Fibroblast of lung (primary cell): ENCODE results near the gene RAB31. TPM values are rescaled to one million over a fixed set of nuclear protein-coding genes. Genes with fewer than 3 reads are reported as not detected.

Experiments used
- DNase-seq, 2 donors: peaks; one replicate each; pipeline versions ENCODE4 v3.0.0 to v3.0.0-alpha.2; 2010; ENCODE audit warnings: low read depth in 2 of 2
- H2AFZ ChIP-seq: 2 replicates; pipeline ENCODE4 v1.5.1; 2012; ENCODE audit warnings: low read length, control low read depth, inconsistent platforms
- H3K27ac ChIP-seq: 2 replicates; pipeline ENCODE4 v1.5.1; 2011; ENCODE audit warnings: low read length, control low read depth; ENCODE audit not compliant: insufficient read depth
- H3K27me3 ChIP-seq: 2 replicates; pipeline ENCODE4 v1.5.1; 2011; ENCODE audit warnings: mild to moderate bottlenecking, low read length; ENCODE audit not compliant: control insufficient read depth, insufficient read depth
- H3K36me3 ChIP-seq: 2 replicates; pipeline ENCODE4 v1.5.1; 2011; ENCODE audit warnings: low read length; ENCODE audit not compliant: control insufficient read depth, insufficient read depth
- H3K4me1 ChIP-seq: 2 replicates; pipeline ENCODE4 v1.5.1; 2011; ENCODE audit warnings: low read length; ENCODE audit not compliant: control insufficient read depth, insufficient read depth; ENCODE audit errors: extremely low read depth
- H3K4me2 ChIP-seq: 2 replicates; pipeline ENCODE4 v1.5.1; 2011; ENCODE audit warnings: low read length, control low read depth; ENCODE audit not compliant: insufficient read depth; ENCODE audit errors: extremely low read depth
- H3K4me3 ChIP-seq, 4 experiments: fragments of 200-600 bp in 1 of 4; sonication (generic) in 1 of 4; replicated peaks in 1 of 4; 2 replicates each; pipeline ENCODE4 v1.5.1; 2011 to 2016; ENCODE audit warnings: low read length in 4 of 4, low read depth in 3 of 4, mild to moderate bottlenecking in 3 of 4, control low read depth in 2 of 4, inconsistent platforms in 1 of 4, mixed read lengths in 1 of 4; ENCODE audit not compliant: insufficient read depth in 1 of 4; ENCODE audit errors: control extremely low read depth in 1 of 4
- H3K79me2 ChIP-seq: 2 replicates; pipeline ENCODE4 v1.5.1; 2012; ENCODE audit warnings: mild to moderate bottlenecking, low read length, inconsistent platforms; ENCODE audit not compliant: control insufficient read depth, insufficient read depth
- H3K9ac ChIP-seq: 2 replicates; pipeline ENCODE4 v1.5.1; 2011; ENCODE audit warnings: mild to moderate bottlenecking, low read length, control low read depth; ENCODE audit not compliant: insufficient read depth
- H3K9me3 ChIP-seq: 2 replicates; pipeline ENCODE4 v1.5.1; 2012; ENCODE audit warnings: low read depth, low read length; ENCODE audit not compliant: control insufficient read depth, insufficient read depth
- H4K20me1 ChIP-seq: 2 replicates; pipeline ENCODE4 v1.5.1; 2011; ENCODE audit warnings: low read length; ENCODE audit not compliant: control insufficient read depth, insufficient read depth; ENCODE audit errors: extremely low read depth
- EZH2 ChIP-seq: IDR thresholded peaks from 2 replicates; pipeline ENCODE4 v1.5.1; 2012; ENCODE audit warnings: low read length, control low read depth, mild to moderate bottlenecking; ENCODE audit errors: missing control alignments
- polyA plus RNA-seq, 2 donors: library from polyadenylated mRNA; depleted of rRNA in 1 of 2; stranded (reverse) in 1 of 2; unstranded in 1 of 2; fragments of >200 nt; gene quantifications; 2 replicates each; pipeline ENCODE4 v1.2.1, GENCODE V29; 2011 to 2012; ENCODE audit warnings: missing spikeins in 1 of 2
- total RNA-seq: library from RNA; depleted of rRNA; stranded (reverse); fragments of >200 nt; gene quantifications from 2 replicates; pipeline ENCODE4 v1.2.1, GENCODE V29; 2014
- TF ChIP-seq, protein P1 (sequence below), 2 donors: IDR thresholded peaks in 1 of 2; conservative IDR thresholded peaks in 1 of 2; 1 replicate in 1 of 2; 2 replicates in 1 of 2; pipeline ENCODE4 v1.5.1; 2011 to 2012; ENCODE audit warnings: low read length in 2 of 2, control low read depth in 1 of 2, inconsistent platforms in 1 of 2, low read depth in 1 of 2, mild to moderate bottlenecking in 1 of 2

The RAB31 gene
- total and polyA plus RNA-seq, 2 donors (not counting 1 experiment from before 2014, with no cell fraction given) = 29.6 to 47.1 TPM

DNA sequence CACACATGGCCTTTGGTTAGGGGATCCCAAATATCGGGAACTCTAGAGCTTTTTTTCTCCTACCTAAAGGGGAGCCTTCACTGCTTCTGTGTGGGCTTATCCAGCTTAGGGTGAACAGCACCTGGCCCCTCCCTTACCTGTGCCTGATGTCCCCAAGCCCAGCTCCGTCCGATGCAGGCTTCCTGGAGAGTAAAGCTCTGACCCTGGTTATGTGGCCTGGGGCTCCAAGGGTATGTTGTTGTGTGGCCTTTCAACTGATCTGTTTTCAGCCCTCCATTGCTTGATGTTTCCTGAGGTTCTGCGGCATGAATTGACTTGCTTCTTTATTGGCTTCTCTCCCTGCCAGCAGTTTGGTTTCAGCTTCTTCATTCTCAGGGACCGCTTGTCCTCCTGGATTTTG, 66.0 kb downstream of the RAB31 start:
- Histone ChIP-seq H3K4me1 (peaks cover 2% of the 10 kb centered on the region), H3K27me3 (no peaks in the 10 kb centered on the region), H3K4me3 (no peak overlapping the region), H3K9me3 (no peaks in the 10 kb centered on the region), H3K9ac (no peak overlapping the region), H3K36me3 (no peaks in the 10 kb centered on the region), H3K27ac (no peak overlapping the region), H3K4me2 (no peak overlapping the region), H3K79me2 (no peaks in the 10 kb centered on the region), H2AFZ (no peak overlapping the region), H4K20me1 (no peaks in the 10 kb centered on the region)
- no peak for DNase-seq
- TF ChIP-seq, protein P1, sequence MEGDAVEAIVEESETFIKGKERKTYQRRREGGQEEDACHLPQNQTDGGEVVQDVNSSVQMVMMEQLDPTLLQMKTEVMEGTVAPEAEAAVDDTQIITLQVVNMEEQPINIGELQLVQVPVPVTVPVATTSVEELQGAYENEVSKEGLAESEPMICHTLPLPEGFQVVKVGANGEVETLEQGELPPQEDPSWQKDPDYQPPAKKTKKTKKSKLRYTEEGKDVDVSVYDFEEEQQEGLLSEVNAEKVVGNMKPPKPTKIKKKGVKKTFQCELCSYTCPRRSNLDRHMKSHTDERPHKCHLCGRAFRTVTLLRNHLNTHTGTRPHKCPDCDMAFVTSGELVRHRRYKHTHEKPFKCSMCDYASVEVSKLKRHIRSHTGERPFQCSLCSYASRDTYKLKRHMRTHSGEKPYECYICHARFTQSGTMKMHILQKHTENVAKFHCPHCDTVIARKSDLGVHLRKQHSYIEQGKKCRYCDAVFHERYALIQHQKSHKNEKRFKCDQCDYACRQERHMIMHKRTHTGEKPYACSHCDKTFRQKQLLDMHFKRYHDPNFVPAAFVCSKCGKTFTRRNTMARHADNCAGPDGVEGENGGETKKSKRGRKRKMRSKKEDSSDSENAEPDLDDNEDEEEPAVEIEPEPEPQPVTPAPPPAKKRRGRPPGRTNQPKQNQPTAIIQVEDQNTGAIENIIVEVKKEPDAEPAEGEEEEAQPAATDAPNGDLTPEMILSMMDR (conservative IDR thresholded peaks at IDR 0.05 in 1 of 2, IDR thresholded peaks at IDR 0.05 in 1 of 2; ENCODE audit: low read depth in 1 of 2, low read length in 2 of 2) = no peak
- TF ChIP-seq EZH2 = no peak

DNA sequence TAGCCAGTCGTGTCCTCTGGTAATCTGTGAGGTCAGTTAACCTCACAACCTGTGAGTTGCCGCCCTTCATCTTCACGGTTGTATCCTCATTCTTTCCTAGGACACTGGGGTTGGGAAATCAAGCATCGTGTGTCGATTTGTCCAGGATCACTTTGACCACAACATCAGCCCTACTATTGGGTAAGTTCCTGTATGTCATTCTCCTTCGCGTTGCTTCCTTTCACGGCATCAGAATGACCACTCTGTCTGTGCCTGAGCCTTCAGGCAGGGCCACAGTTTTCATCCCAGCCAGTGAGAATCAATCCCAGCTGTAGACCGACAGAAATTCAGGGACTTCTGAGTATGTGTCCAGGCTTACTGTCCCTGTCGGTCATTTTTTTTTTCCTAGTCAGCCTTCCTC, 67.1 kb downstream of the RAB31 start:
- H3K4me3 ChIP-seq = no peak overlapping the region
- peaks cover 2% of the 10 kb centered on the region for H3K4me1 ChIP-seq
- no peaks in the 10 kb centered on the region for H3K27me3 ChIP-seq
- H3K79me2 ChIP-seq = no peaks in the 10 kb centered on the region
- H4K20me1 ChIP-seq = no peaks in the 10 kb centered on the region
- H3K9ac ChIP-seq = no peak overlapping the region
- TF ChIP-seq EZH2 = no peak
- TF ChIP-seq, protein P1 (conservative IDR thresholded peaks at IDR 0.05 in 1 of 2, IDR thresholded peaks at IDR 0.05 in 1 of 2; ENCODE audit: low read depth in 1 of 2, low read length in 2 of 2) = no peak
- H3K9me3 ChIP-seq = no peaks in the 10 kb centered on the region
- H3K36me3 ChIP-seq = no peaks in the 10 kb centered on the region
- H3K4me2 ChIP-seq = no peak overlapping the region
- H2AFZ ChIP-seq = no peak overlapping the region
- no peak for DNase-seq
- H3K27ac ChIP-seq = no peak overlapping the region

DNA sequence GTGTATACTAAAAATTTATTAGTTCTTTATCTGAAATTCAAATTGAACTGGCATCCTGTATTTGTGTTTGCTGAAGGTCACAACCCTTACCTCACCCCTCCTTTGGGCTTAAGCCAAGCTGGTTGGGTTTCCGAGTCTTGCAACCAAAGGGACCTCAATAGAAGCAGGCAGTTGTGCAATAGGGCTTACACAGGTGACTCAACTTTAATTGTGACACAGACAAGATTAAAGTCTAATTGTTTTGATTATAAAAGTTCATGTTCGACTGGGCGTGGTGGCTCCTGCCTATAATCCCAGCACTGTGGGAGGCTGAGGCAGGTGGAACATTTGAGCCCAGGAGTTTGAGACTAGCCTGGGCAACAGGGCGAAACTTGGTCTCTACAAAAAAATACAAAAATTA, 71.5 kb downstream of the RAB31 start:
- no peak for TF ChIP-seq EZH2
- TF ChIP-seq, protein P1 (conservative IDR thresholded peaks at IDR 0.05 in 1 of 2, IDR thresholded peaks at IDR 0.05 in 1 of 2; ENCODE audit: low read depth in 1 of 2, low read length in 2 of 2) = no peak
- Histone ChIP-seq H3K9me3 (no peaks in the 10 kb centered on the region), H3K79me2 (no peaks in the 10 kb centered on the region), H4K20me1 (no peaks in the 10 kb centered on the region), H2AFZ (no peak overlapping the region), H3K4me2 (no peak overlapping the region), H3K4me1 (peaks cover 4% of the 10 kb centered on the region), H3K27ac (no peak overlapping the region), H3K4me3 (no peak overlapping the region), H3K27me3 (no peaks in the 10 kb centered on the region), H3K9ac (no peak overlapping the region), H3K36me3 (no peaks in the 10 kb centered on the region)
- peak in 1 of 2 donors; percentile 19 for DNase-seq
